Lower leg skin (tissue), 4 donors: ENCODE measurements around the gene ZFP36L2. TPM values are rescaled to one million over a fixed set of nuclear protein-coding genes. Genes with fewer than 3 reads are reported as not detected.

ENCODE experiments used
- DNase-seq, 2 donors: peaks; one replicate each; pipeline ENCODE4 v3.0.0-alpha.2; 2019; ENCODE audit warnings: low spot score in 2 of 2
- H3K4me3 ChIP-seq: fragments of 200-600 bp; sonication (generic); 2 replicates; pipeline ENCODE4 v1.5.1; 2017; ENCODE audit warnings: mild to moderate bottlenecking, low read depth; ENCODE audit not compliant: poor library complexity, severe bottlenecking
- POLR2A ChIP-seq, 2 donors: fragments of 450-650 bp; IDR thresholded peaks; one replicate each; pipeline ENCODE4 v1.6.1; 2016 to 2017; ENCODE audit warnings: antibody characterized with exemption in 2 of 2, mild to moderate bottlenecking in 1 of 2, moderate library complexity in 1 of 2
- WGBS, 2 donors: methylation state at CpG; one replicate each; pipeline ENCODE4 v1.1.5; 2018; 5-methylcytosine and 5-hydroxymethylcytosine counted together
- intact Hi-C: fragments of 100-400 bp; cut with DNase I; formaldehyde crosslinking; loops from one replicate; pipeline ENCODE4 v1.15.0; 2023; ENCODE audit warnings: low total_unique reads
- total RNA-seq, 4 donors: library from RNA; depleted of rRNA; stranded (reverse); fragments of >200 nt; gene quantifications; one replicate each; pipeline ENCODE4 v1.1.0, GENCODE V29; 2016
- TF ChIP-seq, protein P1 (sequence below), 3 donors: fragments of 450-650 bp; IDR thresholded peaks; one replicate each; pipeline ENCODE4 v1.5.1; 2016; ENCODE audit warnings: antibody characterized with exemption in 3 of 3, mild to moderate bottlenecking in 3 of 3, moderate library complexity in 2 of 3

ZFP36L2 gene
- total RNA-seq, 4 donors from 2014 or later, result 137 to 329 (median 147) TPM

DNA sequence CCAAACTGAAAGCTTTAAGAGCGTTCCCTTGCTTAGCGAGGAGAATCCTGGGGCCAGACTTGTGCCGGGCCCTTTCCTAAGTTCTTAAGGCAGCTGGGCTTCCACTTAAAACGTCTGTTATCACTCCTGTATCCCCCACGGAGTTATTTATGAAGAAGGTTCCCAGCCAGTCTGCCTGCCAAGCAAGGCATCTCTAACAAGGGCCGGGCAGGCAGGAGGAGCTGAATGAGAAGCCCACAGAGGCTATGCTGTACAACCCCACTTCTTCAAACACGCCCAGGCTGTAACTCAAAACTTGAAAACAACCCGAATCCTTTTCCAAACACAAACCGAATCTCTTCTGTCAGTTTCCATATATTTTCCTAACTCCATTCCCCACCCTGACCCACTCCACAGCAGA lies 39.0 kb upstream of the ZFP36L2 start:
- 48 to 60% methylated on average over 9 of the region's 9 CpGs for WGBS, 2 donors
- no peak for TF ChIP-seq POLR2A (IDR thresholded peaks at IDR 0.05)
- TF ChIP-seq, protein P1, sequence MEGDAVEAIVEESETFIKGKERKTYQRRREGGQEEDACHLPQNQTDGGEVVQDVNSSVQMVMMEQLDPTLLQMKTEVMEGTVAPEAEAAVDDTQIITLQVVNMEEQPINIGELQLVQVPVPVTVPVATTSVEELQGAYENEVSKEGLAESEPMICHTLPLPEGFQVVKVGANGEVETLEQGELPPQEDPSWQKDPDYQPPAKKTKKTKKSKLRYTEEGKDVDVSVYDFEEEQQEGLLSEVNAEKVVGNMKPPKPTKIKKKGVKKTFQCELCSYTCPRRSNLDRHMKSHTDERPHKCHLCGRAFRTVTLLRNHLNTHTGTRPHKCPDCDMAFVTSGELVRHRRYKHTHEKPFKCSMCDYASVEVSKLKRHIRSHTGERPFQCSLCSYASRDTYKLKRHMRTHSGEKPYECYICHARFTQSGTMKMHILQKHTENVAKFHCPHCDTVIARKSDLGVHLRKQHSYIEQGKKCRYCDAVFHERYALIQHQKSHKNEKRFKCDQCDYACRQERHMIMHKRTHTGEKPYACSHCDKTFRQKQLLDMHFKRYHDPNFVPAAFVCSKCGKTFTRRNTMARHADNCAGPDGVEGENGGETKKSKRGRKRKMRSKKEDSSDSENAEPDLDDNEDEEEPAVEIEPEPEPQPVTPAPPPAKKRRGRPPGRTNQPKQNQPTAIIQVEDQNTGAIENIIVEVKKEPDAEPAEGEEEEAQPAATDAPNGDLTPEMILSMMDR (IDR thresholded peaks at IDR 0.05), result no peak
- intact Hi-C loops, result no loop called here
- H3K4me3 ChIP-seq, result no peak overlapping the region
- DNase-seq, result no peak

DNA sequence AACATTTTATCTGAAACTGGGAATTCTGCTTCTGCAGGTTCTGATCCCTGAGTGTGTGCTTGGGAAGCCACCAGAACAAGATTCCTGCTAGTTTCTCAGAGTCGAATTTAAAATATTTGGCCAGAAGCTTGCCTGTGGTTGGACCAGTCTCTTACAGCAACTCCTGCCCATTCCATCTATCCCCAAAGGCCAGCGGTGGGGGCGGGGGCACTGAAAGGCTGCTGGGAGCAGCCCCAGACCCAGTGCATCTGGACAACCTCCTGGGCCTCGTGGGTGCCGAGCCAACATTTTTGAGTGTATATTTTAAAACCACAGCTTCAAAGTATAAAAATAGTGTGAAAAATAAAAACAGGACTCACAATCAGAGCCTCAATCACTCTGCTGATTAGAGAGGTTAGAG lies 38.6 kb upstream of the ZFP36L2 start:
- TF ChIP-seq, protein P1 (IDR thresholded peaks at IDR 0.05), result no peak
- no peak for TF ChIP-seq POLR2A (IDR thresholded peaks at IDR 0.05)
- H3K4me3 ChIP-seq, result no peak overlapping the region
- intact Hi-C loops, result no loop called here
- WGBS, 2 donors, result 46 to 49% methylated on average over 5 of the region's 5 CpGs
- no peak for DNase-seq

DNA sequence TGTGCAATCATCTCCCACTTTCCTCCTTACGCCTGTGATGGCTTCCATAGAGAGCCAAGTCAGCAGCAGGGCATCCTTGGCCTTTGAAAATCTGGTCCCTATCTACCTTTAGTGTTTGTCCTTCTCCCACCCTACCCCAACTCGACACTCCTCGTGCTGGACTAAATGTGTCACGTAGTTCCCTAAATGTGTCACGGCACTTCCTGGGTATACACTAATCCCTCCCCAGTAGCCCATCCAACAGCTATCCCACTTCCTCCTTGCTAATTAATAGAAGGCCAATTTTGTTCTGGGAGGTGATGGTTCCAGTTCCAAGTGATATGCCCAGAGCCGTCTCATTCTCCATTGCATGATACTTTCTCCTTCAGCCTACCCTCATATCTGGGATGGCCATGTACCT lies 36.5 kb upstream of the ZFP36L2 start:
- WGBS, 2 donors, result 93 to 97% methylated on average over 6 of the region's 6 CpGs
- TF ChIP-seq, protein P1 (IDR thresholded peaks at IDR 0.05), result no peak
- no peak for TF ChIP-seq POLR2A (IDR thresholded peaks at IDR 0.05)
- intact Hi-C loops, result no loop called here
- H3K4me3 ChIP-seq, result no peak overlapping the region
- DNase-seq, result no peak

DNA sequence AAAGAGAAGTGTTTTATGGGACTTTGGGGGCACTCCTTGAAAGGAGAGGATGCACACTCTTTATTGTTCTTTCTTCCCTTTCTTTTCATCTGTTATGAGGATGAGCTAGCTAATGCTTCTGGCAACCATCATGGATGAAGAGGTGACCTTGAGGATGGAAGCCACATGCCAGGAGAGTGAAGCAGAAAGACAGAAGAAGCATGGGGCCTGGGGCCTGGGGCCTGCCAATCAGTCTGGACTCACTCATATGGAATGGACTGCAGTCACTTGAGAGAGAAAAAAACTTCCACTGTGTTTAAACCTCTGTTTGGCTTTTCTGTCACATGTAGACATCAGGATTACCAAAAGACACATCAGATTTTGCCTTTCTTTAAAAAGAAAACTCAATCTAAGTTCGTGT lies 35.8 kb upstream of the ZFP36L2 start:
- no peak for TF ChIP-seq POLR2A (IDR thresholded peaks at IDR 0.05)
- TF ChIP-seq, protein P1 (IDR thresholded peaks at IDR 0.05), result no peak
- no peak overlapping the region for H3K4me3 ChIP-seq
- intact Hi-C loops, result no loop called here
- WGBS, 2 donors, result 91 to 96% methylated on average over 1 of the region's 1 CpG
- DNase-seq, result no peak

DNA sequence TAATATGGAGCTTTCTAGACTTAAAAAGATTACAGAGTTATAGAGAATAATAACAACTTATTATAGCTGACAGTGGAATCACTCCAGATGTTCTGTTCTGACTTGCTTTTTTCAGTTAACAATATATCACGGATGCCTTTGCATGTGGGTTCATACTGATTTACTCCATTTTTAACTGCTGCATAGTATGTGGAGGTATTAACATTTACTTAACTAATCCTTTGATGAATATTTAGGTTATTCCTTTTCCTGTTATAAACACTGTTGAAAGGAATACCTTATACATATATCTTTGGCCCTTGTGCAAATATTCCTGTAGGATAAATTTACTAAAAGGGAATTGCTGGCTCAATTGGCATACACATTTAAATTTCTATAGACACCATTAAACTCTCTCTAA lies 33.1 kb upstream of the ZFP36L2 start:
- intact Hi-C loops, result no loop called here
- no peak overlapping the region for H3K4me3 ChIP-seq
- TF ChIP-seq, protein P1 (IDR thresholded peaks at IDR 0.05), result no peak
- TF ChIP-seq POLR2A (IDR thresholded peaks at IDR 0.05), result no peak
- 61 to 67% methylated on average over 1 of the region's 1 CpG for WGBS, 2 donors
- no peak for DNase-seq

DNA sequence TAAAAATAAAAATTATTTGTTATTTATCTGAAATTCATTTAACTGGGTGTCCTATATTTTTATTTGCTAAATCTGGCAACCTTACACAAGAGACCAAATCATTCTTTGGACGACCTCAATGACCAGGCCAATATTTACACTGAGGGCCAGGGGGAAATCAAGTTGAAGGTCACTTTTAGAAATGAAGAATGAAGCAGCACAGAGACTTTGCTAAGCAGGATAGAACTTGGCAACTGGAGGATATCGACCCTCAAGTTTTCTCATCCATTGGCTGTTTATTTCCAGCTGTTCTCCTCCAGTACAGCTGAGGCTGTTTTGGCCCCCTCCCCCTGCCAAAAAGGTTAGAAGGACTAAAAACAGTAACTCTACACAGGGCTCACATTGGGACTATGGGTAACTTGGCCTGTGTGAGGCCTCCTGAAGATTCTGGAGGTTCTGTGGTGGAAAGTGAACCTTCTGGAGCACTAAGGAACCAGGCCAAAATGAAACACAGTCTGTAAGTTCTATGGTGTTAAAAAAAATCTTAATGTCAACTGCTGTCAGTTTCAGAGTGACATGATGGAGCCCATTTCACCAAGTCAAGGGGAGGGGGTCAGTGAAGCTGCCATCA lies 32.2 kb upstream of the ZFP36L2 start:
- no peak overlapping the region for H3K4me3 ChIP-seq
- intact Hi-C loops, result no loop called here
- no peak for DNase-seq
- TF ChIP-seq POLR2A (IDR thresholded peaks at IDR 0.05), result no peak
- TF ChIP-seq, protein P1 (IDR thresholded peaks at IDR 0.05), result no peak
- 87 to 96% methylated on average over 2 of the region's 2 CpGs for WGBS, 2 donors
